Upper lobe of right lung (tissue), 1 donor: ENCODE data around the gene CCDC177. TPM values are rescaled to one million over a fixed set of nuclear protein-coding genes. Genes with fewer than 3 reads are reported as not detected.

Experiments
- ATAC-seq: fragments of 200-7000 bp; cut with Tn5 transposase; one replicate; pipeline ENCODE4 v1.9.1; 2020; ENCODE audit warnings: mild to moderate bottlenecking, moderate library complexity
- DNase-seq: peaks from one replicate; pipeline ENCODE4 v3.0.0-alpha.2; 2020
- H3K27ac ChIP-seq: fragments of 200-600 bp; one replicate; pipeline ENCODE4 v1.8.0; 2022
- H3K27me3 ChIP-seq: fragments of 200-600 bp; one replicate; pipeline ENCODE4 v1.8.0; 2022; ENCODE audit warnings: mild to moderate bottlenecking
- H3K36me3 ChIP-seq: fragments of 200-600 bp; one replicate; pipeline ENCODE4 v1.8.0; 2022
- H3K4me1 ChIP-seq: fragments of 200-600 bp; one replicate; pipeline ENCODE4 v1.8.0; 2022
- H3K4me3 ChIP-seq: fragments of 200-600 bp; one replicate; pipeline ENCODE4 v1.8.0; 2022; ENCODE audit warnings: mild to moderate bottlenecking
- H3K9me3 ChIP-seq: fragments of 200-600 bp; one replicate; pipeline ENCODE4 v1.8.0; 2022
- intact Hi-C: fragments of 100-400 bp; cut with DNase I; formaldehyde crosslinking; loops from one replicate; pipeline ENCODE4 v1.11.0; 2022
- total RNA-seq: library from RNA; stranded (reverse); fragmentation: NEBNext Ultra II Directional; extraction: Animal tissue kit (Norgen Biotek cat#: 25700); gene quantifications from one replicate; pipeline ENCODE4 v1.2.1, GENCODE V29; 2021
- TF ChIP-seq, protein P1 (sequence below): fragments of 200-600 bp; IDR thresholded peaks from one replicate; pipeline ENCODE4 v1.8.0; 2022; ENCODE audit warnings: antibody characterized with exemption
- donor health status: DM: no; HTN: yes; CAD: no; lungs with severe emphysema.

Gene CCDC177
- total RNA-seq, 1 donor from 2014 or later = not detected

DNA sequence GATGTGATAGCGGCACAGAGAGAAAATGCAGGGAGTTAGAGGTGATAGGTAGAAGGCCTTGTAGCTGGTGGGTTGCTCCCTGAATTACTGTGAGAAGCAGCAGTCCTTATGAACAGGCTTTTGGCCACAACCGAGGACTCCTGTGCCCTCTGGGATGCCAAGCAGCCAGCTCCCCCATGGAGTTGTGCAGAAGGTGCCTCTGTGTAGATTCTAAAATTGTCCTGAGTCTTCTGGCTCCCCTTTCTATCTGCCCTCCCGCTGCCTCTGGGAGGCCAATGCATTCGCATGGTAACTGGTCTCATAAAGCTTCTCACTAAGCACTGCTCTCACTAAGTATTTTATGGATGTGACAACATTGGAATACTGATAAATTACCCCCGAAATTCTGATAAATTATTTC is 20.7 kb upstream of the CCDC177 start:
- no peak for DNase-seq
- no peak overlapping the region for H3K27ac ChIP-seq
- intact Hi-C loops = no loop called here

DNA sequence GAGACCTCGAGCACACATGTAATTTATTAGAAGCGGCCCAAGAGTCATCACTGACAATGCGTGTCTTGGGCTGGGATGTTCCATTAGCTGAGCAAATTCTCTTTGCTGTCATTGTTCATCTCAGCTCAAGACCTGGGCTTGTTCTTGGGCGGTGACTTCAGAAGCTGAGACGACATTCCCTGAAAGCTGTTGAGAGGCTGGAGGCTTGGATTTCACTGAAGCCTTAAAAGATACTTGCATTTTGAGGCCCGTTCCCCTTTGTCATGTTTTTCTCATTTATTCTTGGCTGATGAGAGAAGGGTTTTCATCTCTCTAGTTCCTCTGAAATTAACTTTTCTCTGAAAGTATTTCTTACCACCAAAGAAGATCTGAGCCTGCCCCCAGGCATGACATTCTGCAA is 20.2 kb upstream of the CCDC177 start:
- ATAC-seq = no peak
- intact Hi-C loops = no loop called here
- Histone ChIP-seq H3K27me3 (no peaks in the 10 kb centered on the region), H3K27ac (no peak overlapping the region), H3K9me3 (no peaks in the 10 kb centered on the region), H3K36me3 (no peaks in the 10 kb centered on the region), H3K4me3 (no peak overlapping the region), H3K4me1 (no peaks in the 10 kb centered on the region)
- DNase-seq = no peak
- TF ChIP-seq, protein P1, sequence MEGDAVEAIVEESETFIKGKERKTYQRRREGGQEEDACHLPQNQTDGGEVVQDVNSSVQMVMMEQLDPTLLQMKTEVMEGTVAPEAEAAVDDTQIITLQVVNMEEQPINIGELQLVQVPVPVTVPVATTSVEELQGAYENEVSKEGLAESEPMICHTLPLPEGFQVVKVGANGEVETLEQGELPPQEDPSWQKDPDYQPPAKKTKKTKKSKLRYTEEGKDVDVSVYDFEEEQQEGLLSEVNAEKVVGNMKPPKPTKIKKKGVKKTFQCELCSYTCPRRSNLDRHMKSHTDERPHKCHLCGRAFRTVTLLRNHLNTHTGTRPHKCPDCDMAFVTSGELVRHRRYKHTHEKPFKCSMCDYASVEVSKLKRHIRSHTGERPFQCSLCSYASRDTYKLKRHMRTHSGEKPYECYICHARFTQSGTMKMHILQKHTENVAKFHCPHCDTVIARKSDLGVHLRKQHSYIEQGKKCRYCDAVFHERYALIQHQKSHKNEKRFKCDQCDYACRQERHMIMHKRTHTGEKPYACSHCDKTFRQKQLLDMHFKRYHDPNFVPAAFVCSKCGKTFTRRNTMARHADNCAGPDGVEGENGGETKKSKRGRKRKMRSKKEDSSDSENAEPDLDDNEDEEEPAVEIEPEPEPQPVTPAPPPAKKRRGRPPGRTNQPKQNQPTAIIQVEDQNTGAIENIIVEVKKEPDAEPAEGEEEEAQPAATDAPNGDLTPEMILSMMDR = no peak

More for the DNA sequence above, 20.7 kb upstream of the CCDC177 start:
- H3K27me3 ChIP-seq = no peaks in the 10 kb centered on the region
- H3K4me3 ChIP-seq = no peak overlapping the region
- TF ChIP-seq, protein P1 = no peak
- H3K9me3 ChIP-seq = no peaks in the 10 kb centered on the region
- no peaks in the 10 kb centered on the region for H3K4me1 ChIP-seq
- no peak for ATAC-seq
- H3K36me3 ChIP-seq = no peaks in the 10 kb centered on the region

DNA sequence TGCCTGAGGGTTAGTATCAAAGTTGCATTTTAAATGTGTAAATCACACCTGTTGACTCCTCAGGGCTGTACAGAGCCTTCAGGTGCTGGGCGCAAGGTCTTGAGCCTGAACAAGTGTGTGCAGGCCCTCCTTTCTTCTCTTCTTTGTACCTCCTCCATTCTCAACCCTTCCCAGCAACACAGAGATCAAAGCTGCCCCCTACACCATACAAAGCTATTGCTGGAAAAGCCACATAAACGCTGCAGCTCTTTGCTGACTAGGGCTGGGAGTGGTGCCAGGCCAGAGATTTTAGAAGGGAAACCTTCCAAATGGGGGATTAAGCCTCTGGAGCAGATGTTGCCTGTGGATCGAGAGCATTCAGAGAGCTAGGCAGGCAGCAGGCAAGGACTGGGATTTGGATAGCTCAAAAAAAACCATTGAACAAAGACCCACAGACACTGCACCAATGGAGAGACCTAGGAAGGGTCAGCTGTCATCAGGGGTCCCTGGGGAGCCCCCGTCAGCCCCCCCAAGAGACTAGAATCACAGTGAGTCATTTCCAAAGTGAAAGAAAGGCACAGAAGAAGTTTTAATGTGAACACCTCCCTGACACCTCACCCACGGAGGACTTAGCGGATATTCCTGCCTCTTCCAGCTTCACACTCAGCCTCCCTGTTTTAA is 18.5 kb upstream of the CCDC177 start:
- H3K27me3 ChIP-seq = no peaks in the 10 kb centered on the region
- no peak overlapping the region for H3K4me3 ChIP-seq
- H3K27ac ChIP-seq = no peak overlapping the region
- no peaks in the 10 kb centered on the region for H3K36me3 ChIP-seq
- TF ChIP-seq, protein P1 = no peak
- intact Hi-C loops = no loop called here
- H3K4me1 ChIP-seq = no peaks in the 10 kb centered on the region
- H3K9me3 ChIP-seq = no peaks in the 10 kb centered on the region
- no peak for ATAC-seq
- DNase-seq = no peak

DNA sequence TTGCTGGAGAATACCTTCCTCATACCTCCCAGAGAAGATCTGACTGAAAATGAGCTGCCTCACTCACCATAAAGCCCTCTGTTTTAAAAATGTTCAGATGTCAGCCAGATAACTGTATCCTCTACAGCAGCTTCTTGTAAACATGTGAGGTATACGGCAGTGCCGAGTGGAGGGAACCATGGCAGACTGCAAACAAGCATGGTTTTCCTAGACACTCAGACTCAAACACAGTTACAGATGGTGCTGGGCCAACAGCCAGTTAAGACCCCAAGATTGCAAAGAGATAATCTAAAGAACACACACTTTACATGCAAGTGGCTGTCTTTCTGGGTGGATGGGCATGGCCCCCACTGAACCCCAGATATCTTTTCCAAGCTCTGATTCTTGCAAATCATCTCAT is 16.6 kb upstream of the CCDC177 start:
- DNase-seq (no peak), ATAC-seq (no peak)
- H3K36me3 ChIP-seq = no peaks in the 10 kb centered on the region
- no peaks in the 10 kb centered on the region for H3K9me3 ChIP-seq
- no peak overlapping the region for H3K27ac ChIP-seq
- H3K4me3 ChIP-seq = no peak overlapping the region
- TF ChIP-seq, protein P1 = no peak
- intact Hi-C loops = no loop called here
- no peaks in the 10 kb centered on the region for H3K27me3 ChIP-seq
- no peaks in the 10 kb centered on the region for H3K4me1 ChIP-seq

DNA sequence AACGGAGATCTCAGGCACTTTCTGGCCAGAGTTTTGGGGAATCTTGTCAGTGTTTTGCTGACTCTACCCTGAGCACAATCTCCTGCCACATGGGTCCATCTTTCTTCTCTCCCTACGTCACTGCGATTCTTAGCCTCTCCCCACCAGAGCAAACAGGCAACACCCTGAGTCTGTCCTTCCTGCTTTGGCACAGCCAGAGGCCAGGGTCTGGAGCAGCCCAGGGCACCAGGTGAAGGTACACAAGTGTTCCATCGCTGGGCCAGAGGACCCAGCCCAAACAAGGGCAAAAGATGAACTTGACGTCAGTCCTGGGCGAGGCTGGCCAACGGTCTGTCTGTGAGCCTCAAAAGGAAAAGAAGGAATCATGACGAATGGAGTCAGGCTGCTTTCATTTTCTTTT is 12.7 kb upstream of the CCDC177 start:
- no peaks in the 10 kb centered on the region for H3K9me3 ChIP-seq
- H3K4me3 ChIP-seq = no peak overlapping the region
- DNase-seq = no peak
- ATAC-seq = no peak
- intact Hi-C loops = loop anchor here (5.0 kb wide), 1 partner anchor 140 kb away; no protein-coding TSS in a partner anchor
- peaks cover 10% of the 10 kb centered on the region for H3K4me1 ChIP-seq
- no peak overlapping the region for H3K27ac ChIP-seq
- no peaks in the 10 kb centered on the region for H3K36me3 ChIP-seq
- TF ChIP-seq, protein P1 = no peak
- no peaks in the 10 kb centered on the region for H3K27me3 ChIP-seq
